Daoy (cell line): Measurements from ENCODE around the gene WWP2. TPM values are rescaled to one million over a fixed set of nuclear protein-coding genes. Genes with fewer than 3 reads are reported as not detected.
A peak's percentile ranks its signal among the peaks of the same experiment; 100 is the strongest.
"Not testable (repeated sequence)": the region's sequence is repeated elsewhere in the genome, so short reads cannot be mapped to it uniquely, and the experiment has no call there.

Source experiments
- DNase-seq: peaks from one replicate; pipeline ENCODE4 v3.0.0-alpha.2; 2015; ENCODE audit warnings: low read depth
- total RNA-seq: library from RNA; depleted of rRNA; stranded (reverse); fragments of >200 nt; shearing (Covaris generic); gene quantifications from 2 replicates; pipeline ENCODE4 v1.2.3, GENCODE V29; 2014

Gene WWP2
- total RNA-seq, 1 experiment from 2014 or later = 15.7 TPM

- DNase-seq = no peak
Measured at GRCh38 chr16:69794486-69794885, 32.4 kb downstream of the WWP2 start.

DNA sequence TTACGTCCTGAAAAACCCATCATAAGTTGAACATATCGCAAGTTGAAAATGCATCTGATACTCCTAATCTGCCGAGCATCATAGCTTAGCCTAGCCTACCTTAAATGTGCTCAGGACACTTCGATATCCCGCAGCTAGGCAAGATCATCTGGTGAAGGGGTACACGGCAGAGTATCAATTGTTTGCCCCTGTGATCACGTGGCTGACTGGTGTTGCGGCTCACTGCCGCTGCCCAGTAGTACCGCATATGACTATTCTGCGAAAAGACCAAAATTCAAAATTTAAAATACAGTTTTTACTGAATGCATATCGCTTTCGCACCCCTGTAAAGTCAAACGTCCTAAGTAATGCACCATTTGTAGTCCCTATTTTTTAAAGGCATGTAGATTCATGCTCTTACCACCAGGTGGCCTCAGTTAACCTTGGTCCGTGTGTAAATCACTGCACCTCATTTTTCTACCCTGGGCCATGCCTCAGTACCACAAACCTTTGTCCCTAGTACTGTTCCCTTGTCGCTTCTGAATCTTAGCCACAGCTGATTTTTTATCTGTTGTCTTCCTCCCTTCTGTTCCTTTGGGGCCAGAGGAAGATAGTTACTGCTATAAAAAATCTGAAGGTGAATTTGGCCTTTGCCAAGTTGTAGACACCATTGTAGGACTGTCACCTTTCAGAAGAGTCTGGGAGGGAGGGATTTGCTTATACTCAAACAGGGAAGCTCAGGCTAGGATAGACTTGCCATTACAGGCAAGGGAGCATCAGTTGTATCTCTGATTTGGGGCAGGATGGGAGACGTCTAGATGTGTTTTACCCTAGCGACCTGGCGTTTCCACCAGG, 34.4 kb downstream of the WWP2 start:
- DNase-seq = peak; percentile 52

GRCh38 chr16:69798466-69798865, 36.3 kb downstream of the WWP2 start:
- no peak for DNase-seq

- no peak for DNase-seq
Measured at GRCh38 chr16:69799611-69800031, 37.5 kb downstream of the WWP2 start.

DNA sequence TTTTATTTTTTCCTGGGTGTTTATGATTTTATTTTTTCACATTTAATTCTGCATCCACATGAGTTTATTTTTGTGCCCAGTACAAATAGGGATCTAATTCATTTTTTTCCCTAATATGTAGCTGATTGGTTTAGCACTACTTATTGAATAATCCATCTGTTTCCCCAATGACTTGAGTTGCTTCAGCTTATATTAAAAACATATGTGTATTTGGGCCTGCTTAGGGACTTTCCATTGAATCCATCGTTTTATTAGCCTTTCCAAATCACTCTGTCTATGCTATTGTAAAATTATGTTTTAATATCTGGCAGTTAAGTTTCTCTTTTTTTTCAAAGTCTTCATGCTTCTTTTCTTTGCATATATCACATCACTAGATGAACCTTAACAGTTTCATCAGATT, 42.2 kb downstream of the WWP2 start:
- DNase-seq = no peak

DNA sequence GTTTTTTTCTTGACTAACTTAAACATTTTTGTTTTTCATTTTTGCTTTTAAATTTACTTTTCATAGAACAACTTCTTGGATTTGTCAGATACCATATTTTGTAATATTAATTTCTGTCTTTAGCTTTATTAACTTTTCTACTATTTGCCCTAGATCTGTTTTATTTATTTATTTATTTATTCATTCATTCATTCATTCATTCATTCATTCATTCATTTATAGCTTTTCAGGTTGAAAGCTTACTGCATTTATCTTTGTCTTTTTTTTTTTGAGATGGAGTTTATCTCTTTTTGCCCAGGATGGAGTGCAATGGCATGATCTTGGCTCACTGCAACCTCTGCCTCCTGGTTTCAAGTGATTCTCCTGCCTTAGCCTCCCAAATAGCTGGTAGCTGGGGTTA, 44.6 kb downstream of the WWP2 start:
- not testable (repeated sequence) for DNase-seq

DNA sequence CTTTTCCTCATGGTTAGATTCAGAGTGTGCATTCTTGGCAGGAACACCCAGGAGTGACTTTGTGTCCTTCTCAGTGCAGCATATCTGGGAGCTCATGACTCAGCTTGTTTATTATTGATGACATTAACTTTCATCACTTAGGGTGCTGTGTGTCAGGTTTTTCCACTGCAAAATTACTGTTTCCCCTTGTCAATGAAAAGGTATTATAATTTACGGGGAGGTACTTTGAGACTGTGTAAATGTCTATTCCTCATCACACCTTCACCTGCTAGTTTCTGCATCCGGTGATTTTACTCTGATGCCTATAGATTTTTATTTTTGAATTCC, 50.5 kb downstream of the WWP2 start:
- DNase-seq = no peak

- no peak for DNase-seq
Measured at GRCh38 chr16:69814078-69814477, 51.9 kb downstream of the WWP2 start.

- no peak for DNase-seq
Measured at GRCh38 chr16:69814561-69814960, 52.4 kb downstream of the WWP2 start.

DNA sequence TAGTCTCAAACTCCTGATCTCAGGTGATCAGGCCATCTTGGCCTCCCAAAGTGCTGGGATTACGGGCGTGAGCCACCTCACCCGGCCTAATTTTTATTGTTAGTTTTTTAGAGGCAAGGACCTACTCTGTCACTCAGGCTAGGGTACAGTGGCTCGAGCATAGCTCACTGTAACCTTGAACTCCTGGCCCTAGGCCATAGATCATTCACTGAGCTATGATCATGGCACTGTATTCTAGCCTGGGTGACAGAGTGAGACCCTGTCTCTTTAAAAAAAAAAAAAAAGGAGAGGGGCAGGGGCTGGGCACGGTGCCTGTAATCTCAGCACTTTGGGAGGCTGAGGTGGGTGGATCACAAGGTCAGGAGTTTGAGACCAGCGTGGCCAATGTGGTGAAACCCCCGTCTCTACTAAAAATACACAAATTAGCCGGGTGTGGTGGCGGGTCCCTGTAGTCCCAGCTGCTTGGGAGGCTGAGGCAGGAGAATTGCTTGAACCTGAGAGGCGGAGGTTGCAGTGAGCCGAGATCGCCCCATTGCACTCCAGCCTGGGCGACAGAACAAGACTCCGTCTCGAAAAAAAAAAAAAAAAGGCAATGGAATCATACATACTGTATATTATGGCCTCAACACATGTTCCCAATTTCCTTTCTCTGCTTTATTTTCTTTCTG, 53.2 kb downstream of the WWP2 start:
- DNase-seq = not testable (repeated sequence)

- DNase-seq = no peak
Measured at GRCh38 chr16:69816996-69817395, 54.9 kb downstream of the WWP2 start.

- no peak for DNase-seq
Measured at GRCh38 chr16:69818891-69819545, 56.9 kb downstream of the WWP2 start.

DNA sequence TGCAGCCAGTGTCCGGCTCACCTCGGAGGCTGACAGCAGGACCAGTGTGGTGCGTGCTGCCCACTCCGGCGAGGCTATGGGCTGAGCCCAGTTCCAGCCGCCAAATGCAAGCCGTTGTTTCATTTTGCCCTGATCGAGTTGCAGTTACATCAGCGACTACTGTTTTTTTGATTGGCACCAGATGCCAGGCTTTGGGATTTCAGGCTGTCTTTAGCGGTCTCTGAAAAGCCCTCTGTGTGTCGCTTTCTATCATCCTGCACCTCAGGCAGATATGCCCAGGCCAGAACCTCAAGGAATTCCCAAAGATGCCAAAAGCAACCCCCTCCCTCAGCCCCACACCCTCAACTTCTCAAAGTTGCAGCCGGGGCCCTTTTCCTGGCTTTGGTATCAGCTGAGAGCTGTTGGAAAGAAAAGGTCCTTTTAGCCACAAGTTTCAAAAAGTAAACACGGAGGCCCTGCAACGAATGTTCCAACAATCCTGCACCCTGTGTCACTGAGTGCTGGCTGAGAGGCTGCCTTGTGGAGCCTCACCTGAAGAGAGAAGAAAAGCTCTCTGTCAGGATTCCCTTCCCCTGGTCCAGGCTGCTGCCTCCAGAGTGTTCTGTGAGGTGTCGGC, 58.9 kb downstream of the WWP2 start:
- no peak for DNase-seq

DNA sequence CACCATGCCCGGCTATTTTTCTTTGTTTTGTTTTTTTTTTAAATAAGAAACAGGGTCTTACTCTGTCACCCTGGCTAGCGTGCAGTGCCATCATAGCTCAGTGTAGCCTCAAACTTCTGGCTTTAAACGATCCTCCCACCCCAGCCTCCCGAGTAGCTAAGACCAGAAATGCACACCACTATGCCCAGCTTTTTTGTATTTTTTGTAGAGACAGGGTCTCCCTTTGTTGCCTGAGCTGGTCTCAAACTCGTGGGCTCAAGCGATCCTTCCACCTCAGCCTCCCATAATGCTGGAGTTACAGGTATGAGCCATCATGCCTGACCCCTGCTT, 59.7 kb downstream of the WWP2 start:
- DNase-seq = no peak

- no peak for DNase-seq
Measured at GRCh38 chr16:69822174-69822935, 60.2 kb downstream of the WWP2 start.

DNA sequence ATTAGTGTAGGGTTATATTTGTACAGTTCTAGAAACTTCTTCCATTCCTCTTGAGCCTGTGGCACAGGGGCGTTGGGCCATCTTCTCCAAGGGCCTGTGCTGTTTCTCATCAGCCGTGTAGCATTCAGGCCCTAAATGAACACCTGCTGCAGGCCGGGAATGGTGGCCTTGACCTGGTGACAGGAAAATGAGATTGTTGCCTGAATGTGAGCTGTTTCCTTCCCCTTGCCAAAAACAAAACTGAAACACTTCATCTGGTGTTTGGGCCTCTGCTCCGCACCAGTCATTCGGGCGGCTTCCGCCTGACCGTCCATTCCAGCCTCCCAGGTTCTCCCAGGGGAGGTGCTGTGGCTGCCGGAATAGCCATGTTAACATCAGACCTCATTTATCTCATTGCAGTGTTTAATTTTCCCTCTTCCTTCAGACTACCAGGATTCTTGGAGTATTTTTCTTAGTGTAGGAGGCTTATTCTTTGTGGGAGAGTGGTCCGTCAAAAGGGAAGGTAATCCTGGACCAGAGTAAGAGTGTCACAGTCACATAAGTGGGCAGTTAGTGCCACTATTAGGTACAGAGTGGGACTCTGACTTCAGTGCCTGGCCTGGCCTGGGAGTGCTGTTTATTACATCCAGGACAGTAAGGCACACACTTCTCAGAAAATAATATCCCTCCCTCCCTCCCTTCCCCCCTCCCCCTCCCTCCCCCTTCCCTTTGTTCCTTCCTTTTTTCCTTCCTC, 61.9 kb downstream of the WWP2 start:
- DNase-seq = no peak

DNA sequence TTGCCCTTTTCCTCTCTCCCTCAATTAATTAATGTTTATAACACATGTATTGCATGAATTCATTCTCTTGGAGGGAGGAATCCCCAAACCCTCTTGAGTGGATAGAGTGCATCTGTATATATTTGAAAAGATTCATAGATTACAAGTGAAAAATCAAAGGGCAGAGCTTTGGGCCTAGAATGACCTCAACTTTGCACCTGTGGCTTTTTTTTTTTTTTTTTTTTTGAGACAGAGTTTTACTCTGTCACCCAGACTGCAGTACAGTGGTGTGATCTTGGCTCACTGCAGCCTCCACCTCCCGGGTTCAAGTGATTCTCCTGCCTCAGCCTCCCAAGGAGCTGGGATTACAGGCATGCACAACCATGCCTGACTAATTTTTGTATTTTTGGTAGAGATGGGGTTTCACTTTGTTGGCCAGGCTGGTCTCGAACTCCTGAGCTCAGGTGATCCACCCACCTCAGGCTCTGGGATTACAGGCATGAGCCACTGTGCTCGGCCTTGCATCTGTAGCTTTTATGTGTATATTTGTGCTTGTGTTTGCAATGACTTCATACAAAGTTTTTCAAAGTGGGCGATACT, 62.5 kb downstream of the WWP2 start:
- not testable (repeated sequence) for DNase-seq

DNA sequence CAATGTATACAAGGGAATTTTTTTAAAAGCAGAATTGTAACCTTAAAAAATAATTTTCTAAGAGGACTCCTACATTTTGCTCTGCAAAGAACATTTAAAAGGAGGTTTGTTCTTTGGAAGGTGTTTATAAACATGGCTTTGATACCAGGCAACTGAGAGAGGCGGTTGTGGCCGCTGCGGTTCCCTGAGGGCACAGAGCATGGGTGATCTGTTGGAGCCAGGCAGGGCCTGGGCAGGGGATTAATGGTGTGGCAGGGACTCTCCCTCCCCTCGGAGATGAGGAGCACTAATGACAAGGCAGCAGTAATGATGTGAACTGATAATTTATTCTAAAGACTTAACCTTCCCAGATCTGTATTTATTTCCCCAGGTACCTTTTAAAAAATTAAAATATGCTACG, 65.4 kb downstream of the WWP2 start:
- no peak for DNase-seq

GRCh38 chr16:69829338-69829737, 67.2 kb downstream of the WWP2 start:
- no peak for DNase-seq

DNA sequence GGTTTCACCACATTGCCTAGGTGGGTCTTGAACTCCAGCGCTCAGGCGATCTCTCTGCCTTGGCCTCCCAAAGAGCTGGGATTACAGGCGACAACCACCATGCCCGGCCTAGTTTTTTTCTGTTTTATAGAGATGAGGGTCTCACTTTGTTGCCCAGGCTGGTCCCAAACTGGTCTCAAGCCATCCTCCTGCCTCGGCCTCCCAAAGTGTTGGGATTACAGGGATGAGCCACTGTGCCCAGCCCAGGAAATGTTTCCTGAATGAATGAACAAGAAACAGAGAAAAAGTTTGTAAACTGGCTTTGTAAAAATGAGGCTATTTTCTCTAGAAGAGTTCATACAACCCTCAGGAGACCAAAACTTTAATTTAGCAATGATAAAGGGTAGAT, 68.0 kb downstream of the WWP2 start:
- no peak for DNase-seq
